ENCODE measurements around the gene ZFAND2B.

GRCh38 chr2:219215871-219216534 is 9.4 kb downstream of the ZFAND2B start:
- TF ChIP-seq, protein P1, sequence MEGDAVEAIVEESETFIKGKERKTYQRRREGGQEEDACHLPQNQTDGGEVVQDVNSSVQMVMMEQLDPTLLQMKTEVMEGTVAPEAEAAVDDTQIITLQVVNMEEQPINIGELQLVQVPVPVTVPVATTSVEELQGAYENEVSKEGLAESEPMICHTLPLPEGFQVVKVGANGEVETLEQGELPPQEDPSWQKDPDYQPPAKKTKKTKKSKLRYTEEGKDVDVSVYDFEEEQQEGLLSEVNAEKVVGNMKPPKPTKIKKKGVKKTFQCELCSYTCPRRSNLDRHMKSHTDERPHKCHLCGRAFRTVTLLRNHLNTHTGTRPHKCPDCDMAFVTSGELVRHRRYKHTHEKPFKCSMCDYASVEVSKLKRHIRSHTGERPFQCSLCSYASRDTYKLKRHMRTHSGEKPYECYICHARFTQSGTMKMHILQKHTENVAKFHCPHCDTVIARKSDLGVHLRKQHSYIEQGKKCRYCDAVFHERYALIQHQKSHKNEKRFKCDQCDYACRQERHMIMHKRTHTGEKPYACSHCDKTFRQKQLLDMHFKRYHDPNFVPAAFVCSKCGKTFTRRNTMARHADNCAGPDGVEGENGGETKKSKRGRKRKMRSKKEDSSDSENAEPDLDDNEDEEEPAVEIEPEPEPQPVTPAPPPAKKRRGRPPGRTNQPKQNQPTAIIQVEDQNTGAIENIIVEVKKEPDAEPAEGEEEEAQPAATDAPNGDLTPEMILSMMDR (IDR thresholded peaks at IDR 0.05) = no peak
- no peak for TF ChIP-seq POLR2A (IDR thresholded peaks at IDR 0.05)
- no peak for TF ChIP-seq EP300 (IDR thresholded peaks at IDR 0.05)

All from gastroesophageal sphincter (tissue), 3 donors.